SH-SY5Y (cell line): Measurements from ENCODE around the gene MAB21L1.

Experiments used
- GATA2 ChIP-seq: IDR thresholded peaks from 2 replicates; pipeline ENCODE4 v1.6.1; 2011; ENCODE audit warnings: mild to moderate bottlenecking, low read depth, low read length
- GATA3 ChIP-seq: IDR thresholded peaks from 2 replicates; pipeline ENCODE4 v1.6.1; 2011; ENCODE audit warnings: low read depth, mild to moderate bottlenecking, low read length, moderate library complexity

- TF ChIP-seq GATA2: no peak
- TF ChIP-seq GATA3: no peak
Observed at GRCh38 chr13:35472323-35472881, 4.1 kb downstream of the MAB21L1 start.
